GM18517 (cell line): Measurements from ENCODE around the gene EMID1.

Experiments
- ATAC-seq: cut with Tn5 transposase; IDR thresholded peaks from one replicate; pipeline ENCODE4 v1.9.1; 2021; ENCODE audit warnings: mild to moderate bottlenecking, moderate library complexity; ENCODE audit not compliant: unreplicated experiment

The EMID1 gene

DNA sequence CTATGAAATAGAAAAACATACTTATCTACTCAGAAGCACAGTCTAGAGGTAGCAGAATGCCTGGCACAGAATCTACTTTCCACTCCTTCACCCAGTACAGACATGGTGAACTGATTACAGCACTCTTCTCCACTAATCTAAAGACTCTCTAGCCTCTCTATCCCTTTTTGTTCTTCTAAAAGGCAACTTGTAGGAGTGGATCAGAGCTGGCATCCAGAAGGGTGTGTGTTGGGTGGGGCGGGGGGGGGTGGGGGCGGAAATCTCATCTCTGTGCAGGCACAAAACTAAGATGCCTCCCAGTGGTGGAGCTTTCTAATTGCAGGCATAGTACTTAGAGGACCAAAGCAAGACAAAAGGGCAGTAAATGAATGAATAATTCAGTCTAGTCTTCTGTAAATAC, 11.5 kb upstream of the EMID1 start:
- ATAC-seq: no peak

- no peak for ATAC-seq
These were observed 10.4 kb upstream of the EMID1 start for GRCh38 chr22:29195118-29195963.

- ATAC-seq: no peak
These were observed 9.6 kb upstream of the EMID1 start for GRCh38 chr22:29195964-29196666.

DNA sequence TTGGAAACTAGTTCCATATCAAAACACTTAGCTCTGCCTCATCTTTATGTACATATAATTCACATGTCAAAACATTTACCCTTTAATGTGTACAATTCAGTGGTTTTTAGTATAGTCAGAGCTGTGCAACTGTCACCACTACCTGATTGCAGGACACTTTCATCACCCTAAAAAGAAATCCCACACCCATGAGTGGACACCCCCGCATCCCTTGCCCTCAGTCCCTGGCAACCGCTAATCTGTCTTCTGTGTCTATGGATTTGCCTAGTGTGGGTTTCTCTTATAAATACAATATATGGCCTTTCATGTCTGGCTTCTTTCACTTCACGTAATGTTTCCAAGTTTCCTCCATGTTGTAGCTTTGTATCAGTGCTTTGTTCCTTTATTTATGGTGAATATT, 8.6 kb upstream of the EMID1 start:
- ATAC-seq: no peak

GRCh38 chr22:29198240-29198639, 7.5 kb upstream of the EMID1 start:
- ATAC-seq: no peak

DNA sequence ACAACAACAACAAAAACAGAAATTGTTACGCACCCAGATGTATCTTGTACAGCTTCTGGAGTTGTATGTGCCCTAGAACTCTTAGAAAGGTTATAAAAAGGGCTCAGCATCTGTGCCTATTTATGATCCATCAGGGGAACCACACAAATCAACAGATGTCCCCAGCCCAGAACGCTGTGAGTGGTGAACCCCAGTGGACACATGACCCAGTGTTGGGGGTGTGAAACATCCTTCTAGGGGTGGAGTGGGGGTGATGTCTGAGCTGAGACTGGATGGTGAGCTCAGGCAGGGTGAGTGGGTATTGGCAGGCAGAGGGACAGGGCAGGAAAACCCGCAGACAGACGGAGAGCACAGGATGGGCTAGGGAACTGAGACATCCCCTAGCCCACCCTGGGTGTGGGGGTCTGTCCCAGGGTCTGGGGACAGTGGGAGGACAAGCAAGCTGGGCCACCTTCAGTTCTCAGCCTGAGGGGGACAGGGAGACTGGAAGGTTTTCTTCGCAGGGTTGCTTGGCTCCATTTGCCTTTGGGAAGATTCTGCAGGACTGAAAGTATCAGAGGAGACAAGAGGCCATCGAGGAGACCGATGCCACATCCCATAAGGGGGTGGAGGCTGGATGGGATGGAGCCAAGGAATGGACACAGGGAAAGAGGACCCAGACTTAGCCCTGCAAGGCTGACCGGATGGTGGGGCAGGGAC, 5.8 kb upstream of the EMID1 start:
- ATAC-seq: no peak

- ATAC-seq: no peak
These were observed 4.8 kb upstream of the EMID1 start for GRCh38 chr22:29200901-29201300.

GRCh38 chr22:29201782-29202181, 3.9 kb upstream of the EMID1 start:
- no peak for ATAC-seq

DNA sequence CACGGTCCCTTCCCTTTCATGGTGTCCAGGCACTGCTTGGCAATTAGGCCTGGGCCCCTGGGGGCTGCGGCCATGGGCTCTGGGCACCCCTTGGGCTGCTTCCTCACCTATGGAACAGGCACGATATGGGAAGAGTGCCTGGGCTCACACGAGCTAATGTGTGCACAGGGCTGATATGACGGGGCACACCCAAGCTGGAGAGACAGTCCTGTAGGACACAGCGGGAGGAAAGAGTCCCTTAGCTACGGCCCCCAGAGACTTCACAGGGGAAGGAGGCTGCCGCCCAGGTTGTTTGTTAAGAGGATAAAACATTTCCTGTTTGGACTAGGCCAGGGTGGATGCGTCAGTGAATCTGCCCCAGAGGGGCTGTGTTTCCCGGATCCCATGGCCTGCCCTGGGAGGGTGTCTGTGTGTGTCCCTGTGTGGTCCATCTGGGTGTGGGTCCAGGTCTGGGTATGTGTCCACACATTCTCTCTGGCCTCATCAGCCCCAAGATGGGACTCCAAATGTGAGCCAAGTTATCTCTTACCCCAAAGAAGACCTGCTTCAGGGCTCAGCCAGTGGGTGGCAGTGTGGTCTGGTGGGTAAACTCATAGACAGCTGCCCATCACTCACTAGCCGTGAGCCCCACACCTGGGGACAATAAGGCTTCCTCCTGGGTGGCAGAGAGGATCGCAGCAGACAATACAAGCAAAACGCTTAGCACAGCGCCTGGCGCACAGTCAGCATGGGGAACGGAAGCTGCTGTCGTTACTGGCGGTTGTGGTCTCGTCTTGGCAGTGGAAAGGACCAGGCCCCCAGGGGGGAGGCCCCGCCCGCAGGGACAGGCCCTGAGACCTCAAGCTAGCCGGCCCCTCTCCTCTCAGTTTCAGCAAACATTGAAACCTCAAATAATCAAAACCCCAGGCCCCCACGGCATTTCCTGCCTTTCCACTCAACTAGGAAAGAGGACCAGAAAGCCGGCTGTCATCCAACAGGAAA, 3.2 kb upstream of the EMID1 start:
- peak; percentile 65 for ATAC-seq

DNA sequence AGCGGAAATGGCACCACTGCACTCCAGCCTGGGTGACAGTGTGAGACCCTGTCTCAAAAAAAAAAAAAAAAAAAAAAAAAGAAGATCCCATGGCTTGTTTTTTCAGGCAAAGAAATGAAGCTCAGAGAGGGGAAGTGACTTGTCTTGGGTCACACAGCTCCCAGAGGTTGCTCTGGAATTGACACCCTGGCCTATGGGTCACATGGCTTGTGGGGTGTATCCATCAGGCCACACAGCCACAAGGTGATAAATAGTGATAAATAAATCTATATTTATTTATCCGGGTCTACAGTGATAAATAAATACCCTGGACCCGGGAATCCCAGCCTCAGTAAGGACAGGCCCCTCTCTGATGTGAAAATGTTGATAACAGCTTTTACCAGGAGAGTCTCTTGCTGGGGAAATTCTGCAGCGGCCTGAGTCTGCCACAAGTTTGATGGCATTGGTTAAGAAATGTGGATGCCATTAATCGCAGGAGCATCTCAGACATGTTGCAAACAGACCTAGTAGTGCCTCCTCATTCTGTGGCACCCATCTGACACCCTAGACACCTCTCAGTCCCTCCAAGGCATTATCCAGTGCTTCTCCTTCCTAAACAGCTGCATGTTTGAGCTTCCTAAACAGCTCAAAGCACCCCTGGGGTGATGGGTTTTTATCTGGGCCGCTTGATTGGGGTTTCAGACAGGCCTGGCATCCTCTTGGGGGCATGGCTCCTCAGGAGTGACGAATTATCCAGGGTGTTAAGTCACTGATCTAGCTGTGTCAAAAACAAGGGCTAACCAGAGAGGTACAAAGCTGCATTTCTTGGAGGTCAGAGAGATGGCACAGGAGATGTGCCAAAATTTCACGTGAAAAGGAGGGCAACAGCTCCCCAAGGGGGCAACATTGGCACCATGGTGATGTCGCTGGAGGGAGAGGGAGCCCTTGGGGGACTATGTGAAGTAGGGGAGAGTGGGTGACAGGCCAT, 1.9 kb upstream of the EMID1 start:
- no peak for ATAC-seq

DNA sequence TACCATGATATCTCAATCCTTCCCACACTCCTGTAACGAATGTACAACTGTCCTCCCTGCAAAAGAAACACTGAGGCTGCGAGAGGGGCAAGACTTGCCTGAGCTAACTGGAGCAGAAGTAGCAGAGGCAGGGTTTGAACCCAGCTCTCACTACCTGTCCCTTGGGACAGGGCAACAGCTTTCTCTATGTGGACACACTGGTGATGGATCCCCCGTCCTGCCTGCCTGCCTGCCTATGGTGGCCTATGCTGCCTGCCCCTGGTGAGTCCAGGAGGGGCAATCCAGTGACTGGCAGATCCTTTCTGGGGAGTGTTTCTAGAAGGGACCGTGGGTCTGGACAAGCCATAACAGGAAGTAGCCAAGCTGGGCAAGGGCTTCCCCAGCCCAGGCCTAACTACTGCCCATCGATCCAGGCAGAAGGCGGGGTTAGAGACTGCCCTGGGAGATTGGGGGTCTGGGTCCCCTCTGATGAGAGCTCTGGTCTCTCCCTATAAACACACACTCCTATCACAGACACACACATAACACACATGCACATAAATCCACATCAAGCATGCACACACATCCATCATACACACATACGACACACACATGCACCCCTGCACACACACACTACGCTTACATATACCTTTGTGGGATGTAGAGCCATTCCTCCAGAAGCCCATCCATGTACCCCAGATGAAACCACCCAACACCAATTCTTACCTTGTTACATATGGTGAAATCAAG, 1.1 kb upstream of the EMID1 start:
- no peak for ATAC-seq

DNA sequence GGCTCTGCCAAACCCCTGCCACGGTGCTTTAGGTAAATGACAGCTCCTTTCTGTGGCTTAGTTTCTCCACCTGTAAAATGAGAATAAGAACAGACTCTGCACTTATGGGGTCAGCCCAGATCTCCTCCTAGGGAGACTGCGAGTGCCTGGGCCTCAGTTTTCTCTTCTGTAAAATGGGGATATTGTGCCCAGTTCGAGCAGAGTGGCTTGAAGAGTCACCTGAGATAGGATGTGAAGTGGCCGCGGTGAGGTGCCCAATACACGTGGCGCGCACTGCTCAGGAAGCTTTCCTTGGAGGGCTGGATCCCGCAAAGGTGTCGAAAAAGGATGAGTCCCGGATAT, 473 bp upstream of the EMID1 start:
- no peak for ATAC-seq

GRCh38 chr22:29206372-29207242, 911 bp downstream of the EMID1 start:
- ATAC-seq: no peak

DNA sequence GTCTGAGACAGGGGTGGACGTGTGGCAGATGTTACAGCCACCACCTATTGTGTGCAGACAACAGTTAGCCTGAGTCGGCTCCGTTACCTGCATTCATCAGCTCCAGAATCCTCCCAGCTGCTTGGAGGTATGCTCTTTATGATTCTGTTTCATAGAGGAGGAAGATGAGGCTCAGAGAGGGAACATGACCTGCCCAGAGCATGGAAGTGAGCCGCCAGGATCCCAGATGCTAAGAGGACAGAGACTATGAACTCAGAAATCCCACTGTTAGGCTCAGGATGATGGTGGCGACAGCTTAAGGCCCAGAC, 1.5 kb downstream of the EMID1 start:
- no peak for ATAC-seq

DNA sequence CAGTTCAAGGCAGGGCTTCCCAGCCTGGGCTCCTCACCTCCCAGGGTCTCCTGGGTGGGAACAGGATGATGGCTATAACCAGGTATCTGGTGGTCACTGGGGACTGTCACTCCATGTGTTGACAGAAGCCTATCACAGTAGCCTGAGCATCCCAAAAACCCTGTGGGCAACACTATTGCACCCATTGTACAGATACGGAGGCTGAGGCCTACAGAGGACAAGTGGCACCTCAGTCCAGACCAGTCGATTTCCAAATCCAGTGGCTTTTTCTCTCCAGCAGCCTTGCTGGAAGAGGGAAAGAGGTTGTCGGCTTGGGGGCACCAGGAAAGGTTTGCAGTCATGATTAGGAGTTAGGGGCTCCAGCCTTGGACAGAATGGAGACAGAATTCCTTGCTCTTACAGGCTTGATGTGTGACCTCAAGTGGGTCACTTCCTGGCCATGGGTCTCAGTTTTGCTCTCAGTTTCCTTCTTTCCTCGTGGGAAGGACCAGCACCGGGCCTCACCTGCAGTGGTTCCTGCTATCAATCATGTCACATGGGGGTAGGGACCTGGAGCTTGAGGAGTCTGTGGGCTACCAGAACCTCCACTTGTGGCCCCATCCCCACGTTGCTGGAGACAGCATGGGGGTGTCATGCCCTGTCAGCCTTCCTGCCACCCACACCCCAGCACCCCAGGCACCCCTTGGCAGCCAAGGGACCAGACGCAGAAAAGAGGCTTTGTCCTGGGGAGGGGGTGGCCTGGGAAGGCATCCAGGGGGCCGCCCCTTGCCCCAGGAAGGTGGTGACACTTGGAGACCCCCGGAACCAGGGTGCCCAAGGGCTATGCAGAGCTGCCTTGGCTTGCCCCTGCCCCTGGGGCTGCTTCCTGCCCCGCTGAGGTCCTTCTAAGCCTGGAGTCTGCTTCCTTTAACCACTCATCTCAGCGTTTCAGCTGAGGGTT, 2.1 kb downstream of the EMID1 start:
- no peak for ATAC-seq

- no peak for ATAC-seq
These were observed 2.8 kb downstream of the EMID1 start for GRCh38 chr22:29208502-29208862.
